A549 treated with CpdA at 1 μM for 4 hours (cell line): ENCODE data around the gene UGT2B15. TPM values are rescaled to one million over a fixed set of nuclear protein-coding genes. Genes with fewer than 3 reads are reported as not detected.

Experiments
- total RNA-seq: library from RNA; stranded (reverse); fragments of 200-300 nt; extraction: Qiagen RNA extraction; gene quantifications from 5 replicates; pipeline ENCODE4 v1.2.3, GENCODE V29; 2022; ENCODE audit warnings: low read depth

The UGT2B15 gene
- total RNA-seq: 0.07 to 0.14 TPM (median 0.13 TPM) in 4 of 5 replicates, not detected in the other

GRCh38 chr4:68670479-68670939, at the start of gene UGT2B15:
UGT2B15 (minus strand) TSS chr4:68670652; CDS start chr4:68670618, 34 bp downstream.

Other genes with a start within 250 kb of the UGT2B15 start
- not detected in 5 replicates for gene TMPRSS11E, start 223.2 kb downstream of the UGT2B15 start, total RNA-seq
- gene UGT2B17, start 94.3 kb downstream of the UGT2B15 start, total RNA-seq: not detected in 5 replicates
- gene UGT2B10, start 145.3 kb upstream of the UGT2B15 start, total RNA-seq: 0.07 to 0.09 TPM in 2 of 5 replicates, not detected in the others